Measurements from ENCODE around the gene P2RY6.
A peak's percentile ranks its signal among the peaks of the same experiment; 100 is the strongest.

DNA sequence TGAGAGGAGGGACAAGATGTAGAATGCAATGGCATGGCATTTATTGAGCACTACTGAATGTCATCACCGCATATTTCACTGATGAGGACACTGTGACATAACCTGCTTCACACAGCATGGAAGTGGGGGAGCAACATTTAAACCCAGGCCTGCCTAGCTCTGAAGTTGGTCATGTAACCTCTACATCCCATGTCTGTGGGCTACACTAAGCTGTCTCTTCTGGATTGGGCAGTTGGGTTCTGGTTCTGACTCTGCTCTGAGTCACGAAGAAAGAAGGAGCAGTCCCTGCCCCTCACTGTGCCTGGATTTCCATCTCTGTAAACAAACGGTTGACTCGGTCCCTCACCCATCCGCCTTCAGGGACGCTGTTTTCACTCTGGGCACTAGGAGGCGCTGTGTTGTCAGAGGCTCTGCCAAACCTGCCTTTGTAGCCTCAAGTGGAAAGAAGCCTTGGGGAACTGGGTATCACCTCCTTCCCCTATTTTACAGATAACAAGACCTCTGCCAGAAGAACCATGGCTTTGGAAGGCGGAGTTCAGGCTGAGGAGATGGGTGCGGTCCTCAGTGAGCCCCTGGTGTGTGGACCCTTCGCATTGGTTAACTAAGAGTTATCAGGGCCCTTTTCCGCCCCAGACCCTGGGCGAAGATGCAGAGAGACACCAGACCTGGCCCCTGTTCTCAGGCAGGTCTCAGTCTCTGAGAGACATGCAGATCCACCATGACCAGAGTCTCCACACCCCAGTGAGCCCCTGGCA lies 23.3 kb downstream of the P2RY6 start:
- TF ChIP-seq RAD21 (IDR thresholded peaks at IDR 0.05; ENCODE audit: low read depth) (peak; percentile 66), EZH2phosphoT487 (IDR thresholded peaks at IDR 0.05; ENCODE audit: borderline replicate concordance) (no peak), POLR2AphosphoS5 (IDR thresholded peaks at IDR 0.05; ENCODE audit: low read depth, low read length) (no peak), CEBPB (IDR thresholded peaks at IDR 0.05; ENCODE audit: low read depth) (no peak), CBX3 (IDR thresholded peaks at IDR 0.05; ENCODE audit: low read depth) (no peak), POLR2A (IDR thresholded peaks at IDR 0.05; ENCODE audit: borderline replicate concordance, extremely low read depth, insufficient read depth, insufficient read length) (no peak), SIN3A (IDR thresholded peaks at IDR 0.05; ENCODE audit: low read depth) (no peak), EZH2 (IDR thresholded peaks at IDR 0.05) (no peak)
- TF ChIP-seq, protein P1, sequence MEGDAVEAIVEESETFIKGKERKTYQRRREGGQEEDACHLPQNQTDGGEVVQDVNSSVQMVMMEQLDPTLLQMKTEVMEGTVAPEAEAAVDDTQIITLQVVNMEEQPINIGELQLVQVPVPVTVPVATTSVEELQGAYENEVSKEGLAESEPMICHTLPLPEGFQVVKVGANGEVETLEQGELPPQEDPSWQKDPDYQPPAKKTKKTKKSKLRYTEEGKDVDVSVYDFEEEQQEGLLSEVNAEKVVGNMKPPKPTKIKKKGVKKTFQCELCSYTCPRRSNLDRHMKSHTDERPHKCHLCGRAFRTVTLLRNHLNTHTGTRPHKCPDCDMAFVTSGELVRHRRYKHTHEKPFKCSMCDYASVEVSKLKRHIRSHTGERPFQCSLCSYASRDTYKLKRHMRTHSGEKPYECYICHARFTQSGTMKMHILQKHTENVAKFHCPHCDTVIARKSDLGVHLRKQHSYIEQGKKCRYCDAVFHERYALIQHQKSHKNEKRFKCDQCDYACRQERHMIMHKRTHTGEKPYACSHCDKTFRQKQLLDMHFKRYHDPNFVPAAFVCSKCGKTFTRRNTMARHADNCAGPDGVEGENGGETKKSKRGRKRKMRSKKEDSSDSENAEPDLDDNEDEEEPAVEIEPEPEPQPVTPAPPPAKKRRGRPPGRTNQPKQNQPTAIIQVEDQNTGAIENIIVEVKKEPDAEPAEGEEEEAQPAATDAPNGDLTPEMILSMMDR (IDR thresholded peaks at IDR 0.05 in 2 of 3, conservative IDR thresholded peaks at IDR 0.05 in 1 of 3; ENCODE audit: borderline replicate concordance in 1 of 3, insufficient read depth in 1 of 3, low read depth in 2 of 3, low read length in 2 of 3), result peak; percentile 82 to 99 (median 99)
- TF ChIP-seq, protein P2, sequence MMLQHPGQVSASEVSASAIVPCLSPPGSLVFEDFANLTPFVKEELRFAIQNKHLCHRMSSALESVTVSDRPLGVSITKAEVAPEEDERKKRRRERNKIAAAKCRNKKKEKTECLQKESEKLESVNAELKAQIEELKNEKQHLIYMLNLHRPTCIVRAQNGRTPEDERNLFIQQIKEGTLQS (IDR thresholded peaks at IDR 0.05), result no peak
- TF ChIP-seq, protein P3, sequence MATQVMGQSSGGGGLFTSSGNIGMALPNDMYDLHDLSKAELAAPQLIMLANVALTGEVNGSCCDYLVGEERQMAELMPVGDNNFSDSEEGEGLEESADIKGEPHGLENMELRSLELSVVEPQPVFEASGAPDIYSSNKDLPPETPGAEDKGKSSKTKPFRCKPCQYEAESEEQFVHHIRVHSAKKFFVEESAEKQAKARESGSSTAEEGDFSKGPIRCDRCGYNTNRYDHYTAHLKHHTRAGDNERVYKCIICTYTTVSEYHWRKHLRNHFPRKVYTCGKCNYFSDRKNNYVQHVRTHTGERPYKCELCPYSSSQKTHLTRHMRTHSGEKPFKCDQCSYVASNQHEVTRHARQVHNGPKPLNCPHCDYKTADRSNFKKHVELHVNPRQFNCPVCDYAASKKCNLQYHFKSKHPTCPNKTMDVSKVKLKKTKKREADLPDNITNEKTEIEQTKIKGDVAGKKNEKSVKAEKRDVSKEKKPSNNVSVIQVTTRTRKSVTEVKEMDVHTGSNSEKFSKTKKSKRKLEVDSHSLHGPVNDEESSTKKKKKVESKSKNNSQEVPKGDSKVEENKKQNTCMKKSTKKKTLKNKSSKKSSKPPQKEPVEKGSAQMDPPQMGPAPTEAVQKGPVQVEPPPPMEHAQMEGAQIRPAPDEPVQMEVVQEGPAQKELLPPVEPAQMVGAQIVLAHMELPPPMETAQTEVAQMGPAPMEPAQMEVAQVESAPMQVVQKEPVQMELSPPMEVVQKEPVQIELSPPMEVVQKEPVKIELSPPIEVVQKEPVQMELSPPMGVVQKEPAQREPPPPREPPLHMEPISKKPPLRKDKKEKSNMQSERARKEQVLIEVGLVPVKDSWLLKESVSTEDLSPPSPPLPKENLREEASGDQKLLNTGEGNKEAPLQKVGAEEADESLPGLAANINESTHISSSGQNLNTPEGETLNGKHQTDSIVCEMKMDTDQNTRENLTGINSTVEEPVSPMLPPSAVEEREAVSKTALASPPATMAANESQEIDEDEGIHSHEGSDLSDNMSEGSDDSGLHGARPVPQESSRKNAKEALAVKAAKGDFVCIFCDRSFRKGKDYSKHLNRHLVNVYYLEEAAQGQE (IDR thresholded peaks at IDR 0.05; ENCODE audit: low read depth), result no peak
- TF ChIP-seq, protein P4, sequence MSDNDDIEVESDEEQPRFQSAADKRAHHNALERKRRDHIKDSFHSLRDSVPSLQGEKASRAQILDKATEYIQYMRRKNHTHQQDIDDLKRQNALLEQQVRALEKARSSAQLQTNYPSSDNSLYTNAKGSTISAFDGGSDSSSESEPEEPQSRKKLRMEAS (IDR thresholded peaks at IDR 0.05), result no peak

Measured in HCT116 (cell line).